Nephron (organoid): ENCODE data around the gene MYO3B.

Source experiments
- H3K27ac Mint-ChIP-seq, 3 experiments: 2 replicates each; pipeline ENCODE4 v1.8.0; 2020; ENCODE audit warnings: mixed read lengths in 3 of 3, mild to moderate bottlenecking in 2 of 3, moderate library complexity in 1 of 3
- H3K27me3 Mint-ChIP-seq: 2 replicates; pipeline ENCODE4 v1.8.0; 2021; ENCODE audit warnings: low read depth, mild to moderate bottlenecking, moderate library complexity, mixed read lengths
- H3K36me3 Mint-ChIP-seq: 2 replicates; pipeline ENCODE4 v1.8.0; 2020; ENCODE audit warnings: low read depth, mixed read lengths
- H3K4me1 Mint-ChIP-seq: 2 replicates; pipeline ENCODE4 v1.8.0; 2020; ENCODE audit warnings: mixed read lengths
- H3K4me3 Mint-ChIP-seq, 3 experiments: 2 replicates each; pipeline ENCODE4 v1.8.0; 2020; ENCODE audit warnings: mild to moderate bottlenecking in 3 of 3, mixed read lengths in 3 of 3, moderate library complexity in 2 of 3
- H3K9me3 Mint-ChIP-seq: 2 replicates; pipeline ENCODE4 v1.8.0; 2020; ENCODE audit warnings: mixed read lengths
- CTCF ChIP-seq, 3 experiments: fragments of 200-600 bp; sonication (generic); IDR thresholded peaks; one replicate each; pipeline ENCODE4 v1.5.0; 2021; ENCODE audit warnings: antibody characterized with exemption in 3 of 3; ENCODE audit not compliant: unreplicated experiment in 3 of 3

The MYO3B gene

GRCh38 chr2:170185319-170185718 lies 7.4 kb downstream of the MYO3B start:
- H3K36me3 Mint-ChIP-seq, result peaks cover 4% of the 10 kb centered on the region
- no peak for TF ChIP-seq CTCF (IDR thresholded peaks at IDR 0.05; ENCODE audit: unreplicated experiment in 3 of 3)
- H3K27ac Mint-ChIP-seq, result no peak overlapping the region
- H3K4me3 Mint-ChIP-seq, result no peak overlapping the region
- H3K9me3 Mint-ChIP-seq, result peaks cover 34% of the 10 kb centered on the region
- H3K4me1 Mint-ChIP-seq, result no peaks in the 10 kb centered on the region
- H3K27me3 Mint-ChIP-seq, result no peaks in the 10 kb centered on the region

GRCh38 chr2:170189757-170190156 lies 11.8 kb downstream of the MYO3B start:
- TF ChIP-seq CTCF (IDR thresholded peaks at IDR 0.05; ENCODE audit: unreplicated experiment in 3 of 3), result no peak
- Mint-ChIP-seq H3K9me3 (peaks cover 32% of the 10 kb centered on the region), H3K27ac (no peak overlapping the region), H3K27me3 (no peaks in the 10 kb centered on the region), H3K4me3 (no peak overlapping the region), H3K36me3 (peaks cover 4% of the 10 kb centered on the region), H3K4me1 (no peaks in the 10 kb centered on the region)

- peaks cover 29% of the 10 kb centered on the region for H3K9me3 Mint-ChIP-seq
- peaks cover 4% of the 10 kb centered on the region for H3K36me3 Mint-ChIP-seq
- no peaks in the 10 kb centered on the region for H3K4me1 Mint-ChIP-seq
Observed at GRCh38 chr2:170190172-170190571, 12.2 kb downstream of the MYO3B start.

DNA sequence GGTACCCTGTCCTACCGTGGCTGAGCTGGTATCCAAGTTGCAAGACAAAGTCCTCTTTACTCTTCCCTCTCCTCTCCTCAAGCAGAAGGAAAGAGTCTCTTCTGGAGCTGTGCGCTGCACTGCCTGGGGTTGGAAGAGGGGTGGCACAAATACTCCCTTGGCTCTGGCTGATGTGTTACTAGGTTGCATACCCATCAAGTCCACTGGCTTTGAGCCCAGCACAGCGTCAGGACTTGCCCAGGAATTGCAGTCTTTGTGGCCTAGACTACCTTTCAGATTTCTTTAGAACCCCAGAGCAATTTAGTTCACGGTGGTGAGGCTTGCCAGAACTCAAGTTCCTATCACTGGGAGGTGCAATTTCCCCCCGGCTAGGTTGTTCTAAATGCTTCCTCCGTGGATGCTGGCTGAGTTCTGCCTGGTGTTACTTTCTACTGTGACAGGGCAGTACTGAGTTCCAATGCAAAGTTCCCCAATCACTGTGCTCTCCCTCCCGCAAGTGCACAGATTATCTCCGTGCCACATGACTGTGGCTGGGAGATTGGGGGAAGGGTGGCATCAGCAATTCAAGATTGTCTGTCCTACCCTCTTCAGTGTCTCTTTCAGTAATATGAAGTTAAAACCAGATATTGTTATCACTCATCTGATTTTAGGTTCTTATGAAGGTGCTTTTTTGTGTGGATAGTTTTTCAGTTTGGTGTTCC lies 13.4 kb downstream of the MYO3B start:
- Mint-ChIP-seq H3K36me3 (no peaks in the 10 kb centered on the region), H3K27me3 (no peaks in the 10 kb centered on the region), H3K27ac (no peak overlapping the region), H3K9me3 (peaks cover 19% of the 10 kb centered on the region), H3K4me1 (no peaks in the 10 kb centered on the region), H3K4me3 (no peak overlapping the region)
- TF ChIP-seq CTCF (IDR thresholded peaks at IDR 0.05; ENCODE audit: unreplicated experiment in 3 of 3), result no peak

More at GRCh38 chr2:170190172-170190571, 12.2 kb downstream of the MYO3B start:
- Mint-ChIP-seq H3K27ac (no peak overlapping the region), H3K4me3 (no peak overlapping the region), H3K27me3 (no peaks in the 10 kb centered on the region)
- no peak for TF ChIP-seq CTCF (IDR thresholded peaks at IDR 0.05; ENCODE audit: unreplicated experiment in 3 of 3)

DNA sequence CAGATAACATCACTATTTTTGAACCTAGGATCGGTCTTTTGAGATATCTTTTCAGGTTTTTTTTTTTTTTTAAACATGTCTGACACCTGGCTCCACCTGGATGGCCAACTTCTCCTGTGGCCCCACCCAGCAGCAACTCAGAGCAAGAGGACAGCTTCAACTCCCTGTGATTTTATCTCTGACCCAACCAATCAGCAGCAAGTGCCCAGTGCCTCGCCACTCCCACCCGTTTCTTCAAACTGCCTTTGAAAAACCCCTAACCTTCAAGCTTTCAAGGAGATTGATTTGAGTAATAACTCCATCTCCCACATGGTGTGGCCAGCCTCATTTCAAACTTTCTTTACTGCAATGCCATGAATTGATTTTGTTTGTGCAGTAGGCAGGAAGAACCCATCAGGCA lies 19.0 kb downstream of the MYO3B start:
- Mint-ChIP-seq H3K27me3 (no peaks in the 10 kb centered on the region), H3K4me3 (no peak overlapping the region), H3K36me3 (no peaks in the 10 kb centered on the region), H3K27ac (no peak overlapping the region), H3K4me1 (no peaks in the 10 kb centered on the region), H3K9me3 (no peaks in the 10 kb centered on the region)
- no peak for TF ChIP-seq CTCF (IDR thresholded peaks at IDR 0.05; ENCODE audit: unreplicated experiment in 3 of 3)

- H3K36me3 Mint-ChIP-seq, result no peaks in the 10 kb centered on the region
- no peaks in the 10 kb centered on the region for H3K27me3 Mint-ChIP-seq
- H3K4me3 Mint-ChIP-seq, result no peak overlapping the region
- no peak overlapping the region for H3K27ac Mint-ChIP-seq
- TF ChIP-seq CTCF (IDR thresholded peaks at IDR 0.05; ENCODE audit: unreplicated experiment in 3 of 3), result no peak
- H3K9me3 Mint-ChIP-seq, result no peaks in the 10 kb centered on the region
- peaks cover 6% of the 10 kb centered on the region for H3K4me1 Mint-ChIP-seq
Observed at GRCh38 chr2:170201275-170201674, 23.3 kb downstream of the MYO3B start.
